Rectal smooth muscle tissue (tissue), 1 donor: ENCODE data around the gene KLK1.

Source experiments
- H3K27ac ChIP-seq: one replicate; pipeline ENCODE4 v1.7.0; 2013; ENCODE audit warnings: low read depth, low read length, inconsistent platforms
- H3K27me3 ChIP-seq: one replicate; pipeline ENCODE4 v1.7.0; 2013; ENCODE audit warnings: low read length; ENCODE audit not compliant: control insufficient read depth, insufficient read depth
- H3K36me3 ChIP-seq: one replicate; pipeline ENCODE4 v1.7.0; 2013; ENCODE audit warnings: low read length; ENCODE audit not compliant: control insufficient read depth, insufficient read depth
- H3K4me1 ChIP-seq: one replicate; pipeline ENCODE4 v1.7.0; 2013; ENCODE audit warnings: low read length; ENCODE audit not compliant: control insufficient read depth, insufficient read depth
- H3K4me3 ChIP-seq: one replicate; pipeline ENCODE4 v1.7.0; 2013; ENCODE audit warnings: low read length
- H3K9ac ChIP-seq: one replicate; pipeline ENCODE4 v1.7.0; 2013; ENCODE audit warnings: low read length

KLK1 gene

GRCh38 chr19:50823389-50824042 is at the start of gene KLK1:
Gene KLK1 (minus strand): TSS chr19:50823787. CDS start chr19:50823748, 39 bp downstream.
- no peaks in the 10 kb centered on the region for H3K36me3 ChIP-seq
- H3K4me3 ChIP-seq = no peak within 1 kb of the TSS
- peaks cover 17% of the 10 kb centered on the region for H3K27me3 ChIP-seq
- no peak within 1 kb of the TSS for H3K9ac ChIP-seq
- H3K27ac ChIP-seq = no peak within 1 kb of the TSS
- H3K4me1 ChIP-seq = no peaks in the 10 kb centered on the region

DNA sequence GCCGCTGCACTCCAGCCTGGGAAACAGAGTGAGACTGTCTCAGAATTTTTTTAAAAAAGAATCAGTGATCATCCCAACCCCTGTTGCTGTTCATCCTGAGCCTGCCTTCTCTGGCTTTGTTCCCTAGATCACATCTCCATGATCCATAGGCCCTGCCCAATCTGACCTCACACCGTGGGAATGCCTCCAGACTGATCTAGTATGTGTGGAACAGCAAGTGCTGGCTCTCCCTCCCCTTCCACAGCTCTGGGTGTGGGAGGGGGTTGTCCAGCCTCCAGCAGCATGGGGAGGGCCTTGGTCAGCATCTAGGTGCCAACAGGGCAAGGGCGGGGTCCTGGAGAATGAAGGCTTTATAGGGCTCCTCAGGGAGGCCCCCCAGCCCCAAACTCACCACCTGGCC is 49.5 kb upstream of the KLK1 start, which contains the start of gene KLK2:
Gene KLK2 (plus strand): TSS at position 384 of the 400 bp plus-strand sequence. CDS start 35 bp downstream, outside the sequence.
- no peak within 1 kb of the TSS for H3K4me3 ChIP-seq
- H3K27me3 ChIP-seq = peaks cover 6% of the 10 kb centered on the region
- H3K36me3 ChIP-seq = no peaks in the 10 kb centered on the region
- H3K9ac ChIP-seq = no peak within 1 kb of the TSS
- H3K4me1 ChIP-seq = no peaks in the 10 kb centered on the region
- H3K27ac ChIP-seq = no peak within 1 kb of the TSS

DNA sequence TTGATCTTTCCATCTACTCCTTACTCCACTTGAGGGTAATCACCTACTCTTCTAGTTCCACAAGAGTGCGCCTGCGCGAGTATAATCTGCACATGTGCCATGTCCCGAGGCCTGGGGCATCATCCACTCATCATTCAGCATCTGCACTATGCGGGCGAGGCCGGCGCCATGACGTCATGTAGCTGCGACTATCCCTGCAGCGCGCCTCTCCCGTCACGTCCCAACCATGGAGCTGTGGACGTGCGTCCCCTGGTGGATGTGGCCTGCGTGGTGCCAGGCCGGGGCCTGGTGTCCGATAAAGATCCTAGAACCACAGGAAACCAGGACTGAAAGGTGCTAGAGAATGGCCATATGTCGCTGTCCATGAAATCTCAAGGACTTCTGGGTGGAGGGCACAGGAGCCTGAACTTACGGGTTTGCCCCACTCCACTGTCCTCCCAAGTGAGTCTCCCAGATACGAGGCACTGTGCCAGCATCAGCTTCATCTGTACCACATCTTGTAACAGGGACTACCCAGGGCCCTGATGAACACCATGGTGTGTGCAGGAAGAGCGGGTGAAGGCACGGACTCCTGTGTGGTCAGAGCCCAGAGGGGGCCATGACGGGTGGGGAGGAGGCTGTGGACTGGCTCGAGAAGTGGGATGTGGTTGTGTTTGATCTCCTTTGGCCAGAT is 47.0 kb upstream of the KLK1 start:
- Histone ChIP-seq H3K36me3 (no peaks in the 10 kb centered on the region), H3K9ac (no peak overlapping the region), H3K27me3 (peaks cover 6% of the 10 kb centered on the region), H3K4me1 (no peaks in the 10 kb centered on the region), H3K27ac (no peak overlapping the region), H3K4me3 (no peak overlapping the region)

GRCh38 chr19:50869479-50869878 is 45.9 kb upstream of the KLK1 start:
- Histone ChIP-seq H3K4me1 (no peaks in the 10 kb centered on the region), H3K36me3 (no peaks in the 10 kb centered on the region), H3K4me3 (no peak overlapping the region), H3K9ac (no peak overlapping the region), H3K27me3 (peaks cover 6% of the 10 kb centered on the region), H3K27ac (no peak overlapping the region)

- no peaks in the 10 kb centered on the region for H3K36me3 ChIP-seq
- H3K27ac ChIP-seq = no peak overlapping the region
- peaks cover 3% of the 10 kb centered on the region for H3K27me3 ChIP-seq
- no peak overlapping the region for H3K4me3 ChIP-seq
- no peaks in the 10 kb centered on the region for H3K4me1 ChIP-seq
- no peak overlapping the region for H3K9ac ChIP-seq
Measured at GRCh38 chr19:50861496-50862286, 38.1 kb upstream of the KLK1 start.

- H3K4me3 ChIP-seq = no peak overlapping the region
- no peak overlapping the region for H3K9ac ChIP-seq
- no peak overlapping the region for H3K27ac ChIP-seq
- no peaks in the 10 kb centered on the region for H3K36me3 ChIP-seq
- H3K4me1 ChIP-seq = no peaks in the 10 kb centered on the region
- peaks cover 3% of the 10 kb centered on the region for H3K27me3 ChIP-seq
Measured at GRCh38 chr19:50861010-50861409, 37.4 kb upstream of the KLK1 start.

- no peaks in the 10 kb centered on the region for H3K36me3 ChIP-seq
- no peak overlapping the region for H3K9ac ChIP-seq
- peaks cover 3% of the 10 kb centered on the region for H3K27me3 ChIP-seq
- no peak overlapping the region for H3K4me3 ChIP-seq
- H3K27ac ChIP-seq = no peak overlapping the region
- no peaks in the 10 kb centered on the region for H3K4me1 ChIP-seq
Measured at GRCh38 chr19:50859849-50860248, 36.3 kb upstream of the KLK1 start.

- Histone ChIP-seq H3K4me1 (no peaks in the 10 kb centered on the region), H3K27me3 (peaks cover 3% of the 10 kb centered on the region), H3K9ac (no peak overlapping the region), H3K27ac (no peak overlapping the region), H3K36me3 (no peaks in the 10 kb centered on the region), H3K4me3 (no peak overlapping the region)
Measured at GRCh38 chr19:50858886-50859285, 35.3 kb upstream of the KLK1 start.

DNA sequence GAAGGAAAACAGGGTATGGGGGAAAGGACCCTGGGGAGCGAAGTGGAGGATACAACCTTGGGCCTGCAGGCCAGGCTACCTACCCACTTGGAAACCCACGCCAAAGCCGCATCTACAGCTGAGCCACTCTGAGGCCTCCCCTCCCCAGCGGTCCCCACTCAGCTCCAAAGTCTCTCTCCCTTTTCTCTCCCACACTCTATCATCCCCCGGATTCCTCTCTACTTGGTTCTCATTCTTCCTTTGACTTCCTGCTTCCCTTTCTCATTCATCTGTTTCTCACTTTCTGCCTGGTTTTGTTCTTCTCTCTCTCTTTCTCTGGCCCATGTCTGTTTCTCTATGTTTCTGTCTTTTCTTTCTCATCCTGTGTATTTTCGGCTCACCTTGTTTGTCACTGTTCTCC is 33.8 kb upstream of the KLK1 start:
- Histone ChIP-seq H3K4me1 (no peaks in the 10 kb centered on the region), H3K36me3 (no peaks in the 10 kb centered on the region), H3K4me3 (no peak overlapping the region), H3K27me3 (peaks cover 3% of the 10 kb centered on the region), H3K27ac (no peak overlapping the region), H3K9ac (no peak overlapping the region)

GRCh38 chr19:50854636-50855410 is 31.2 kb upstream of the KLK1 start, which contains the start of gene KLK3:
Gene KLK3 (plus strand): TSS chr19:50854915. CDS start chr19:50854956, 41 bp downstream.
- no peak within 1 kb of the TSS for H3K4me3 ChIP-seq
- H3K27ac ChIP-seq = no peak within 1 kb of the TSS
- no peaks in the 10 kb centered on the region for H3K36me3 ChIP-seq
- H3K4me1 ChIP-seq = no peaks in the 10 kb centered on the region
- no peak within 1 kb of the TSS for H3K9ac ChIP-seq
- H3K27me3 ChIP-seq = peaks cover 3% of the 10 kb centered on the region

GRCh38 chr19:50851620-50852019 is 28.0 kb upstream of the KLK1 start:
- no peak overlapping the region for H3K4me3 ChIP-seq
- H3K36me3 ChIP-seq = no peaks in the 10 kb centered on the region
- no peaks in the 10 kb centered on the region for H3K4me1 ChIP-seq
- H3K9ac ChIP-seq = no peak overlapping the region
- no peak overlapping the region for H3K27ac ChIP-seq
- H3K27me3 ChIP-seq = no peaks in the 10 kb centered on the region

GRCh38 chr19:50850738-50851137 is 27.2 kb upstream of the KLK1 start:
- no peak overlapping the region for H3K4me3 ChIP-seq
- H3K27ac ChIP-seq = no peak overlapping the region
- H3K9ac ChIP-seq = no peak overlapping the region
- no peaks in the 10 kb centered on the region for H3K4me1 ChIP-seq
- H3K27me3 ChIP-seq = no peaks in the 10 kb centered on the region
- no peaks in the 10 kb centered on the region for H3K36me3 ChIP-seq
